GM20431 (cell line): ENCODE data around the gene S100A3.

Experiments
- in situ Hi-C: fragments of 300-500 bp; cut with MseI, MboI; formaldehyde crosslinking; loops from one replicate; pipeline ENCODE4 v1.15.0; 2020; ENCODE audit warnings: low sequenced_read_pairs; ENCODE audit not compliant: unreplicated experiment

S100A3 gene

DNA sequence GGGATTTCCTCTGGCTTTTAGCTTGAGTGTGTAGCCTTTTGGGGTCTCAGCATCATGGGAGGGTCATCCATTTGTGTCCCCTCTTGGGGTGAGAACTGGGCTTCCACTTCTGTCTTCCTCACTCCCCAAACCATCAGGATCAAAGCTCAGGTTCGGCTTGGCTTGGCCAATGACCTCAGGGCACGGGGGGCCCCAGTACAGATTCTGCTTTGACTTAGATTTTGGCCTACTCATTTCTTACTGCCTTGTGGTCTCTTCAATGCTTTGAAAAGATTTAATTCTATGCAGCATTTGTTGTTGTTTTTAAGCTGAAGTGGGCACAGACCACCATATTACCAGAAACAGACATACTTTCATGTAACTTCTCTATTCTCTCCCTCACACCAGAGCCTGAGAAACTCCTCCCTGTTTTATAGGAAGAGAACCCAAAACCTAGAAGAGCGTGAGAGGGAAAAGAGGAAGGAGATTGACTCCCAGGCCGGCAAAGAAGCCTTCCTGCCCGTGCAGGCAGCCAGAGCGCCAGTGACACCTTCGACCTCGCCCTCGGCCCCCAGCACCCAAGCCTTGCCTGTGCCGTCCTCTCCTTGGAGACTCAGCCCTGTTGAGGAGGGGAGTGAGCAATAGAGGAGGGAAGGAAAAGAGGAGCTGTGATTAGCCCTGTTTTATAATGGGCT, 1.9 kb upstream of the S100A3 start:
- in situ Hi-C loops: no loop called here

DNA sequence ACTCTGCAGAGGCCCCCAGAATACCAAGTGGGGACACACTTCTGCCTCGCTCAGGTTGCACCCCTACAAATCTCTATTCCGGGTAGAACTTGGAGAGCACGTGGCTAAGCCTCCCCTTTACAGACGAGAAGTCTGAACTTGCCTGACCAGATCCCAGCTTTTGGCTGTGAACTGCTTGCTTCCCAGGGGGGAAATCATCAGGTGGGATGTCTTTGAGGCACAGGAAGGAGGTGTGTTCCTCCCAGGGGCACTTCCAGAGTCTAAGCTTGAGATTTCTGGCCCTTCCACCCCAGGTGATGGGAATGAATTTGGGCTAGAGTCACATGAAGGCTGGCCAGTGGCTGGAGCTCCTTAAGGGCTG, 1.3 kb upstream of the S100A3 start:
- in situ Hi-C loops: no loop called here

DNA sequence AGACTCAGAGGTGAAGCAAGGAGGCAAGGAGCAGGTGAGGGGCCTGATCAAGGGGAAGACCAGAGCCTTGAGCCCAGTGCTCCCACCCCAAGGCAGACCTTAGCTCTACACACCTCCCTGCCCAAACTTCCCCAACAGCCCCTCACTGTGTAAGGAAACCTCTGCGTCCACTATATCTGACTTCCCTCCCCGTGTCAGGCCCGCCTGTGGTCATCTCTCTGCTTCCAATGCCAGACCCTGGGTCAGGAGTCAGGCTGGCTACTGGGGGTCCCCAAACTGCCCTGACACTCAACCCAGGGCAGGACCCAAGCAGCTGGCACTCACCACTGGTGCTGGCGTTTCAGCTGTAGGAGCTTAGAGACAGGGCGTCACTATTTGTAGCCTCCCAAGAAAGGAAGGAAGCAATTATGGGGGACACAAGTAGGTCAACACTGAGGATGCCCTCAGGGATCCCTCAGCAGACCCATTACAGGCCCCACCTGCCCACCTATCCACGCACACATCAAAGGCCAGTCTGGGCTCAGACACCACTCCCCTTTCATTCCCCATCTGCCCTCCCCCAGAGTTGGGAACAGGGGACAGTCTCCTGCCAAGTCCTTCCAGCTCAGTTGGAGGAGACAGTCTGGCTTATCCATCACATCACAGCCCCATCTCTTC, 811 bp upstream of the S100A3 start:
- in situ Hi-C loops: no loop called here

DNA sequence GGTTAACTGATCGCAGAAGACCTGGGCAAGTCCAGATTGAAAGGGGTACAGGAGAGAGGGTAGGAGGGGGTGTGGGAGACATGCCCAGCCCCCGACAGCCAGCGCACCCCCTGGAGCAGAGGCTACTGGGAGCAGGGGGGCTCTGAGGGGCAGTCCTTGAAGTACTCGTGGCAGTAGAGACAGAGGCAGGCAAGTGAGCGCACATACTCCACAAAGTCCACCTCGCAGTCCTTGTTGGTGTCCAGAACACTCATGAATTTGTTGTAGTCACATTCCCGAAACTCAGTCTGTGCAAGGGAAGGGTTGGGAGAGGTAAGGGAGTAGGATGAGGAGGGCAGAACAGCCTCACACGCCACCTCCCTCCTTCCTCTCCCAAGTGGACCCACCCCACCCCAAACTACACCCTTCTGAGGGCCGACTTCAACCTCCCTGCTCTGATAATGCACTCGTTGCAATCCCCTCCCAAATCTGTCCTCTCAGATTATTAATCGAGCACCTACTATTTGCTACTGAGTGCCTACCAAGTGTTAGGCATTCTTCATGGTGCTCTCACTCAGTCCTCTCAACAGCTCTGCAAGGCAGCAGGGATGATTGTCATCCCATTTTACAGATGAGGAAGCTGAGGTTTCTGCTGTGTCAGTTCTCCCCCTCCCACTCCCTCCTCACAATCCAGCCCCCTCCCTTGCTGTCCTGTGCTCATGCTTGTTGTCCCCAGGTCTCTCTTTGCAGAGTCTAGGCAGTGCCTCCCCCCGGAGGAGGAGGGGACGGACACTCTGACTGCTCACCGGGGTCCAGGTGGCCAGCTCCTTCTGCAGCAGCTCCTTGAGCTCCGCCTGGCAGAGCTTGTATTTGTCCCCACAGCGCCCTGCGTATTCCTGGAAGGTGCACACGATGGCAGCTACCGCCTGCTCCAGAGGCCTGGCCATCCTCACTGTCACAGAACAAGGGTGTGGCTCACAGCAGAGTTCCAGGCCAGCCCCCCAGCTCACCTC, 1.2 kb downstream of the S100A3 start:
- in situ Hi-C loops: no loop called here

DNA sequence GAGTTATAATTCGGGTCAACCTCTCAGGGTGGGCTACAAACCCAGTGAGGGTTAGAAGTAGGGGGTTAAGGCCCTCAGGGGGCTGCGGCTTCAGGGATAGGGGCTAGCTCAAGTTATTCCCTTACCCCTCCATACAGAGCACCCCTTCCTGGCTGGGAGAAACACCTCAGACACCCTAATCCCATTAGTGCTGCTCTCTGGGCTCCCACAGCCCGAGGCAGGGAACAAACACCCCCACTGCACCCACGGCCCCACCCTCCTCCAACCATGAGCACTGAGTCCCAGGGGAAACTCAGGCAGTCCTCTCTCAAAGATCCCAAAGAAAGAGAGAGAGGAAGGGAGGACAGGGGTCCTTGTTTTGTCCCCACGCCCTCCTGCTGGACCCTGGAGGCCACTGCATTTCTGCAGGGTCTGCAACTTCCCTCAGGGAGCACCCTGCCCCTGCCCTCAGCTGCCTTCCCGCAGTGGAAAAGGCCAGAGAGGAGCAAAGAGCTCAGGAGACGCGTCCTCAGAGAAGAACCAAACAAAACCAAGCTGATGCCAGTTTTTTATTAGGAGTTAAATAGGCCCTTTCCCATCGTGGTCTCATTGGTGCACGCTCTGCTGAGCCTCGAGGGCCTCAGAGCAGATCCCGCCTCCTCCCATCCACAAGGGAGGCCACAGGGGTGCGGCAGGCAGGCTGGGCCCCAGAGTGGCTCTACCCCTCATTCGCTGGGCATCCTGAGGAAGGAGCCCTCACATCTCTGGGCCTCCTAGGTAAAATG, 2.1 kb downstream of the S100A3 start:
- in situ Hi-C loops: no loop called here

DNA sequence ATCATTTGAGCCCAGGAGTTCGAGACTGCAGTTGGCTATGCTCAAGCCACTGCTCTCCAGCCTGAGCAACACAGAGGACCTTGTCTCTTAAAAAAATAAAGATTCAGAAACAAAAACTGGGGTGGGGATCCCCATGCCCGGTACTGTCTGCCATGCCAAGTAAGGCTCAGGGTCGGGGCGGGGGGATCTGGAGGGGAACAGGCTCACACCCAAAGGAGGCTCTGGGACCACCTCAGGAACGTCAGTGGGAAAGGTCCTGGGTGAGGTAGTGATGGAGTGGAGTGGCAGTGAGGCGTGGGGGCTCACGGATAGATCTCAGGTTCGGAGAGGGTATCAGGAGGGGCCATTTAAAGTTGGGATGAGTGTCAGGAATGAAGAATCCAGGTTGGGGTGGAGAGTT, 2.7 kb downstream of the S100A3 start:
- in situ Hi-C loops: no loop called here

DNA sequence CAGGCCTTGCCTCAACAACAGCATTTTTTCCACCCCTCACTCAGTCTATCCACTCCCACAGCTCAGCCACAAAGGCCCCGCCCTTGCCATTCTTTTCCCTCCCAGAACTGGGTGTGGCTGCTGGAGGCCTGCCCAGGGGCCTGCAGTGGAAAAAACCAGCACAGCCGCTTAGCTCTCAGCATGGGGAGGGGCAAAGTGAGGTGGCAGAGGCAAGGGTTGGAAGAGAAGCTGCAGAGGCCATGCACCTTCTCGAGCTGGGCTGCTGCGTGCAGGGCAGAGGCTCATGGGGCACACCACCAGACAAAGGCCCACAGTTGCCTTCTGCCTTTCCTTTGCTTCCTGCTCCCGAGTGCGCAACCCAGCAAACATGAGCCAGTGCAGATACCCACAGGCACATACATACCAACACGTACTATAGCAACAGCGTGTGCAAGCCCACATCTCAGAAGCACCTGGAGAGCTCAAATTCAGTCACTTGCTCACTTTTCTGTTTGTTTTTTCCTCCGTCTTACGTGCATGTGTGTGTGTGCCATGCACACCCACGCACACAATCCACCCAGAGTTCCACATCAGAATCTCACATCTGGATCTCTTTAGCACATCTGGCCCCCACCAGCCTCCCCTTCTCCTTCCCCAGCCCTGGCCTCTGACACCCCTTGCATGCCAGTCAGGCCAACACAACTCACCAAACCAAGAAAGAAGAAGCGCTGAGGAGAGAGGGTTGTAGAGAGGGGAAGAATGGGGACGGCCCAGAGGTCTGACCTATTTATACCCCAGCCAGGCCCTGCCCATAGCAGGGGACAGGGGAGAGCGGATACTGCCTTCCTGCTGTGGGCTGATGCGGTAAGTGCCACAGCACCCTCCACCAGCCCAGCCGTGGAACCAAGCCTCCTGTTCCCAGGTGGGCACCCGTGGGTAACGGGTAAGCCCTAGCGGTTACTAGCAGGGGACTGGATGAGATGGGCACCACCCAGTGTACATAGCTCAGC, 3.7 kb downstream of the S100A3 start, which contains the start of gene S100A4:
Gene S100A4, minus strand, starts transcription at position 740 of the 989 bp plus-strand sequence. CDS start 1,012 bp downstream, outside the sequence.
- in situ Hi-C loops: no loop called here

DNA sequence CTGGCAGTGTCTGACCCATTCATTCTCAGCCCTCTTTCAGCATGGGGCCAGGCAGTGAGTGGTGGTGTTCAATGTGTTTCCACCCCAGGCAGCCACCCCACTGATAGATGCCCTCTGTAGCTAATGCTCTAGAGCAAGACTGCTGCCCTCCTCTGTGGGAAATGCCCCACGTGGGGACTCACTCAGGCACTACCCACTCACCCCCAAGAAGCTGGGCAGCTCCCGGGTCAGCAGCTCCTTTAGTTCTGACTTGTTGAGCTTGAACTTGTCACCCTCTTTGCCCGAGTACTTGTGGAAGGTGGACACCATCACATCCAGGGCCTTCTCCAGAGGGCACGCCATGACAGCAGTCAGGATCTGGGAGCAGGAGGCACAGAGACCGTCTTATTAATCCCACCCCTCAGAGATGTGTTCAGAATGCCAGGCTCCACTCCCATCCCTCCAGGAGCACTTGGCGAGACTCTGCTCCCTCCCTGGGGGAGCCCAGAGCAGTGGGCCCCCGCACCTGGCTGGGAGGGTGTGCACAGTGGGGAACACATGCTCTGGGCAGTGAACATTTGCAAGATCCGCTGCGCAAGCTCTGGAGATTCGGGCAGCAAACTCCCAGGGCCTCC, 4.5 kb downstream of the S100A3 start:
- in situ Hi-C loops: no loop called here

DNA sequence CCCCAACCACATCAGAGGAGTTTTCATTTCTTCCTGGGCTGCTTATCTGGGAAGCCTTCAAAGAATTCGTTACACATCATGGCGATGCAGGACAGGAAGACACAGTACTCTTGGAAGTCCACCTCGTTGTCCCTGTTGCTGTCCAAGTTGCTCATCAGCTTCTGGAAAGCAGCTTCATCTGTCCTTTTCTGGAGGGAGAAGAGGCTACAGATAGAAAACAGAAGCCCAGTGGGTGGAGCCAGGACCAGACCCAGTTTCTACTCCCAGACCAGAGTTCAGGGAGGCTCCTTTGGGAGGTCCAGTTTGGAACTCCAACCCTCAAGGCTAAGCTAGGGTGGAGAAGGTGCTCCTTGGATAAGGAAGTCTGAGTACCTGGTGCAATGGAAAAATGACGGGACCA, 5.3 kb downstream of the S100A3 start:
- in situ Hi-C loops: no loop called here

DNA sequence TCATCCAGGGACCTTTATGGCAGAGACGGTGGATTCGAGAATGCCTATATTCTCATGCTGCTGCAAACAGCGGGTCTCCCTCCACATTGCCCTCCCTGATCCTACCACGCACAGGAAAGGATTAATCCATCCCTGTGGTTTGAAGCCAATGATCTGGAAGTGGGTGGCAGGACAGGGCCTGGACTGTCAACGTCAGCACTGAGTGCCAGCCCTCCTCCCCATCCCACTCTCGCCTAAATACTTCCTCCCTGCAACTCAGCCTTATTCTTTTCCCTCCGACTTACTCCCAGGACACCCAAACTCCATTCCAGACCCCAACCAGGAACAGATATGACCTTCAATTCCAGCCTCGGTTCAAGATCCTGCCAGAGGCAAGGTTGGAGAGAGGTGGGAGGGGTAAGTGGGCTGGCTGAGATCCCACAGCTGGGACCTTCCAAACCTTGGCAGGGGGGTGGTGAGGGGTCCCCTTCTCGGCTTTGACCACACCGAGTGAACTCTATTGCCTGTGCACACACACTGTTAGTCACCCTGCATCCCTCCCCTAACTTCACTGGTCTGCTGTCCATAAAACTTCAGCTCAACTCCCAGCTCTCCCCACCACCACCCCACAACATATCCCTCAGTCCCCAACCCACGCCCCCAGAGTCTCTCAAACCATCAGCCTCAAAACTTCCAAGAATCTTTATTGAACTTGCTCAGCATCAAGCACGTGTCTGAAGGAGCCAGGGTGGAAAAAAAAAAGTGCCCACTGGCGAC, 5.9 kb downstream of the S100A3 start:
- in situ Hi-C loops: no loop called here

DNA sequence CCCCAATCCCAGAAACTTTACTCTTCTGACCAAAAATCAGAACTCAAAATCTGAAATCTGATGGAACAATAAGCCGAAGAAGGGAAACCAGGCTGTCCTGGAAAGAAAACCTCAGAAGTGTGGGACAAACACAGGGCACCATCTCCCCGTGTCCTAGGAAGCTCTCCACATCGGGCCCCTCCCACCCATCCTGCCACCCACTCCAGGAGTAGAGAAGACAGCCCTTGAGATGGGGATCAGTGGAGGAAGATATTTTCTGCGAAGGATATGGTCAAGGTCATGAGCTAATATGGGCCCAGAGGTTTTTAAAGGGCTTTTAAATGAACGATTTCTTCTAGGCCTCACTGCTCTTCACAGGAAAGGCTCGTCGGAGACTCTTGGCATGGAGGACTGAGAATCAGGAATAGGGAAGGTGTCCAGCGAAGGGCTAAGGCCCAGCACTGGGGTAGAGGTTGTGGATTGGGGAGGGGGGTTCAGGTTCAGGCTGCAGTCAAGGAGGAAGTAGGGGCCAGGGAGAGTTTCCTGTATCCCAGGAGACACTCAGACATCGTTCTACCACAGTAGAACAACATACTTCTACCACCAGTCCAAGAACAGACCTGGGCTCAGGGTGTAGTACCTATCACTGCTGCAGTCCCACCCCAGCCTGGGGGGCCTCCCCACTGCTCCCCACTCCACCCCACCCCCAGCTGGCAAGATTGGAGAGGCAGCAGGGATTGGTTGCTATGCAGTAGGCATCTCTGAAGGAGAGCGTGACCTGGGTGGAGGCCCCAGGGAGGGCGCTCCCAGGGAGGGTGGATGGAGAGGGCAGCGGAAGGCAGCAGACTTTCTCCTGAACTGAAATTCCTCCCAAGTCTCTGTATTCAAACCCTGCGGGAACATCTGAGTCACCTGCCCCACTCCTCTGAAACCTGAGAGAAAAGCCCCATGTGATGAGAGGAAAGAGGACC, 7.1 kb downstream of the S100A3 start:
- in situ Hi-C loops: no loop called here

DNA sequence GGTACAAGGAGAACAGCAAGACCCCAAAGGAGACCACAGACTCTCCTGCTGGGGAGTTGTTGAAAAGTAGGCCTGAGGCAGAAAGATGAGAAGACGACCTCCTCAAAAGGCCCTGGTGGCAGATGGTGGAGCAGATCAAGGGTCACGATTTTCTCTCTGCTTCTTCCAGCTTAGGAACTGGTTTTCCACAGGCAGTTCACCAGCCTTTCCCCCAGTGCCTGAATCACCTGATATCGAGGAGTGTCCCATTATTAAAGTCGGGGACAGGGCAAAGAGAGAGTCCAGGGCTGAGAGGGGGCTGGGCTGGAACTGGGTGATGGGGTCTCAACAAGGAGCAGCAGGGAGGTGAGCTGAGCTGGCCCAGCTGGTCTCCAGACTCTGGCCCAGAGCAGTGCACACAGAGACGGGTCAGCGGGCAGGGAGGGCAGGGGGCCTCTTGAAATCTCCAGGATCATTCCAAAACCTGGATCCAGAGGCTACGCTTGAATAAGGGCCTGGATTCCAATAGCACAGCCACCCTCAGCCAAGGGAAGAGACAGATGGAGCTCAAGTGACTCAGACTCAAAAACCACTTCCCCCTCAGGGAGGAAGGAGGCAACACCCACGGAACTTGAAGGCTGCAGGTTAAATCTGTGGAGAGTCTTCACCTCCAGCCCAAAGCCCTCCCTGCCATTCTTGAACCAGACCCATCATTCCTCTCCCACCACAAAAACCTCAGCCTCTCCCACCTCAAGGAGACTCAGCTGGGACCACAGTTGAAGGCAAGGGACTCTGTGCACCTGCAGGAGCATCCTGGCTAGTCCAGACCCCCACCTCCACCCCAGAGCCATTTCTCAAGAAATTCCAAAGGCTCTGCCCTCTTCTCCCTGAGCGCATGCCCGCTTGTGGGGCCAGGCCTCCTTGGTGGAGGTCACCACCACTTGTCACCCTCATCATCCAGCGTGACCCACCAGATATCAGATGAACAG, 8.4 kb downstream of the S100A3 start, which contains the start of gene S100A5:
Gene S100A5, minus strand, starts transcription at position 541 of the 968 bp plus-strand sequence. CDS start 743 bp downstream, outside the sequence.
- in situ Hi-C loops: no loop called here

DNA sequence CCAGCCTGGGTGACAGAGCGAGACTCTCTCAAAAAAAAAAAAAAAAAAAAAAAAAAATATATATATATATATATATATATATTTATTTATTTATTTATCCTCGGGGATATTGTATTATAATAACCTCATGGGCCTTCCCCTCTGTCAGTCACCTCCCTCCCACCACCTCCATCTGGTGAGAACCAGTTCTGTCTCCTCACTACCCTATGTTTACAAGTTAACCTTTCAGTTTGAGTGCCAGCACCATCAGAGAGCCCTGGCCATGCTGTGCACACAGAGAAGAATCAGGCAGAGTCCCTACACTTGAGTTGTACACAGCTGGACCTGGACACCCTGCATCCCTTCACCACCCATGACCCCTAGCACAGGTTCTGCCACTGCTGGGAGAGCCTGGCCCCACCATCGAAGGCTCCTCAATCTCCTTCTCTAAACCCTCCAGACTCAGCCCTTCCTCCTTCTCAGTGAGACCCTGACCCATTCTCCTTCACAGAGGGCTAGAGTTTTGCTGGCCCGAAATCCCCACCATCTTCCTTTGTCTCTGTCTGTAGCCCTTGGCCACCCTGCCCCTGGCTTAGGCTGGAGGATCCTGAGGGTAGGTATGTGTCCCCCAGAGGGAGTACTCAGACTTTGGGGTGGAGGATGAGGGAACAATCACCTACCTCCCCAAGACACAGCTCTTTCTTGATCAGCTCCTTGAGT, 9.5 kb downstream of the S100A3 start:
- in situ Hi-C loops: no loop called here

DNA sequence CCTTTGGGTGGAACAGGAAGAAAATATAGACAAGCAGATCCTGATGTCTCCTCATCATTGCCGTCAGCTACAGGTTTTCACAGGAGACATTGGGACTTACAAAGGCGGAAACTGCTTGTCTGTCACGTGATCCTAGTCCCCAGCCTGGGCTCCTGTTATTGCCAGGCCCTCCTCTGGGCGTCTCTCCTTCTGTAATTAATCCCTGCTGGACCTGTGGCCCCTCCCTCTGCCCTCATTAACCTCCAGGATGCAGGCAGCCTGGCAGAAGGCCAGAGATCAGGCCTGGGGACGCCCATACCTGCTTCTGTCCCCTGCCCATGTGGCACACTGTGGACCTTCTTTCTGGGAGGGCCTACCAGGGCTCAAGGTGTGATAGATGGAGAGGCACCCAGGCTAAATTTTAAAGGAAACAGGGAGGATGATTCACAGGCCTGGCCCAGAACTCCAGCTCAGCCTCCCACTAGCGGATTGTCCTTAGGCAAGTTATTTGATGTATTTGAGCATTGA, 10.7 kb downstream of the S100A3 start:
- in situ Hi-C loops: no loop called here

DNA sequence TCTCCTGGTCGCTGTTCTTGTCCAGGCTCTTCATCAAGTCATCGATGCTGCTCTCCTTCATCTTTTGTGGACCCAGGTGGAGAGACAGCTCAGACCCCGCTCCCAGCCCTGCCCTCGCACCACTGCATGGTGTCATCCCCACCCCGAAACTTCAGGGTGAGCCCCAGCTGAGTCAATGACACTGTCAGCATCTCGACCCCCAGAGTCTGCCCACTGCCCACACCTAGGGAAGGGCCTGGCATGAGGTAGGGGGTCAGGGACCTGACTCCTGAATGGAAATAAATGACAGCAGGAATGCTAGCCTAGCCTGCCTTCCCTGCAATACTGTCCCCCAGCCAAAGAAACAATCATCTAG, 11.7 kb downstream of the S100A3 start:
- in situ Hi-C loops: no loop called here
